Measurements from ENCODE around the gene NPIPA8.
"Not testable (repeated sequence)": the region's sequence is repeated elsewhere in the genome, so short reads cannot be mapped to it uniquely, and the experiment has no call there.

NPIPA8 gene

DNA sequence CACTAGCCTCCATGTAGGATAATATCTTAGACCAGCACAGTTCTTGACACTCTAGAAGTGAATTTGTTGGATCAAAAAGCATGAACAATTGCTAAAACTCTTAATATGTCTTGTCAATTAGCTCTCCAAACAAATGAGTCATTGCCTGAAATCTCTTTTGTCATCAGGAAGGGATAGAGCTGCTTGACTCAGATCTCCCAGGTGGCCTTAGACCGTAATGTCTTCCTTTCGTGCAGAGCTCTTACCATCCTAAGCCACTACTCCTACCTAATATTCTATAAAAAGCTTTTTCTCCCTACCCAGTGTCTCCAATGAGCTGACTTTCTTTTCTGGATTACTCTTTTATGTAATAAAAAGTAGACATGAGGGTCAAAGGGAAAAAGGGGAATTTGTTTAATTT, 66.4 kb downstream of the NPIPA8 start:
- H3K36me3 ChIP-seq (ENCODE audit: control insufficient read depth, insufficient read depth, low read length); H3K4me1 ChIP-seq (ENCODE audit: control insufficient read depth, insufficient read depth, low read length); H3K27me3 ChIP-seq (ENCODE audit: control insufficient read depth, insufficient read depth, low read length): not testable (repeated sequence)

More for the DNA sequence above, 66.4 kb downstream of the NPIPA8 start:
- not testable (repeated sequence) for H3K4me3 ChIP-seq (ENCODE audit: low read depth, low read length); H3K9me3 ChIP-seq (ENCODE audit: control insufficient read depth, insufficient read depth, low read length); H3K27ac ChIP-seq (ENCODE audit: low read depth, low read length); H3K9ac ChIP-seq (ENCODE audit: low read depth, low read length)
